Testis (tissue), 2 donors: ENCODE measurements around the gene ZNF423.

Experiments
- POLR2A ChIP-seq: fragments of 450-650 bp; IDR thresholded peaks from one replicate; pipeline ENCODE4 v1.6.1; 2017; ENCODE audit warnings: antibody characterized with exemption, mild to moderate bottlenecking, moderate library complexity
- TF ChIP-seq, protein P1 (sequence below), 3 experiments: fragments of 450-650 bp in 2 of 3; fragments of 200-600 bp in 1 of 3; sonication (generic) in 1 of 3; IDR thresholded peaks; one replicate each; pipeline ENCODE4 v1.5.1; 2016 to 2019; ENCODE audit warnings: antibody characterized with exemption in 3 of 3, mild to moderate bottlenecking in 2 of 3, moderate library complexity in 1 of 3

DNA sequence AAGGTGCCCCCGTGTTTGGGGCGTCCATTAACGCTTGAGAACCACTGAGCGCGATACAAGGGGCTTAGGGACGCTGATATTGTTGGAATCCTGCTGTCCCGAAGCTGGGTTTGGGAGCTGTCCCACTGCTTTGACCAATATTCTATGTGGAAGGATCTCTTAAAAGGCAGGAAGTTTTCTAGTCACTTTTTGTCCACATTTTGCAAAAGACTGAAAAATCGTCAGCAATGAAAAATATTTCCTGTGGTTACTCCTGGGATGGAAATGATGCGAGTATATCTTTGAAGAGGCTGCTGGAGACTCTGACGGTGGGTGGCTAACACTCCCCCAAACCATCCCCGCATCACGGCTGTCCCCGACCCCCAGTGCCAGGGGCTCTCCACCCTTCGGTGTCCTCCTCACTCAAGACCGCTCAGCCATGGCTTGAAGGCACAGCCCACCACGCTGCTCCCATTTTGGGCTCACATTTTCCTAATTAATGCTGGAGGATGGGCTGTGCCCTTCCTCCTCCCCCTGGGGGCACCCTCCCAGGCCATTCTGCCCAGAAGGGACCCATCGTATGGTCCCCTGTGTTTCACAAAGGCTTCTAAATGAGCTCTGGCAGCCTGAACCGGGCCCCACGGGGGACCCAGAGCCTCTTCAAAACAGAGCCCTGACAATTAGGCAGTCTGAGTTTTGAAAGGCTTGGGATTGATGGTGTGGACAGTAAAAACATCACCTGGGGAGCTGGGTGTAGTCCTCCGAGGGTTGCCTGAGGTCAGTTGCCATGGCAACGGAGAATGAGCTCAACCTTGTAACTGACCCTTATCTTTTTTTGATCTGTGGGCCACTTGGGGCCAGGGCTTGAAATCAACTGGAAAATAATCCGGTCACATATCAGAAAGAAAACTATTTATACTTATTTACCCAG lies 323.7 kb downstream of the ZNF423 start:
- TF ChIP-seq POLR2A = no peak
- TF ChIP-seq, protein P1, sequence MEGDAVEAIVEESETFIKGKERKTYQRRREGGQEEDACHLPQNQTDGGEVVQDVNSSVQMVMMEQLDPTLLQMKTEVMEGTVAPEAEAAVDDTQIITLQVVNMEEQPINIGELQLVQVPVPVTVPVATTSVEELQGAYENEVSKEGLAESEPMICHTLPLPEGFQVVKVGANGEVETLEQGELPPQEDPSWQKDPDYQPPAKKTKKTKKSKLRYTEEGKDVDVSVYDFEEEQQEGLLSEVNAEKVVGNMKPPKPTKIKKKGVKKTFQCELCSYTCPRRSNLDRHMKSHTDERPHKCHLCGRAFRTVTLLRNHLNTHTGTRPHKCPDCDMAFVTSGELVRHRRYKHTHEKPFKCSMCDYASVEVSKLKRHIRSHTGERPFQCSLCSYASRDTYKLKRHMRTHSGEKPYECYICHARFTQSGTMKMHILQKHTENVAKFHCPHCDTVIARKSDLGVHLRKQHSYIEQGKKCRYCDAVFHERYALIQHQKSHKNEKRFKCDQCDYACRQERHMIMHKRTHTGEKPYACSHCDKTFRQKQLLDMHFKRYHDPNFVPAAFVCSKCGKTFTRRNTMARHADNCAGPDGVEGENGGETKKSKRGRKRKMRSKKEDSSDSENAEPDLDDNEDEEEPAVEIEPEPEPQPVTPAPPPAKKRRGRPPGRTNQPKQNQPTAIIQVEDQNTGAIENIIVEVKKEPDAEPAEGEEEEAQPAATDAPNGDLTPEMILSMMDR (IDR thresholded peaks at IDR 0.05) = no peak
